HepG2 (cell line): ENCODE measurements around the gene DPM1. TPM values are rescaled to one million over a fixed set of nuclear protein-coding genes. Genes with fewer than 3 reads are reported as not detected.
A peak's percentile ranks its signal among the peaks of the same experiment; 100 is the strongest.

Experiments used
- ATAC-seq: fragments of 200-7000 bp; cut with Tn5 transposase; 3 replicates; pipeline ENCODE4 v1.9.1; 2020; ENCODE audit warnings: mild to moderate bottlenecking, moderate library complexity
- BruUV-seq: library from RNA; stranded (reverse); fragments of 400-500 nt; replicated peaks from 2 replicates; lab custom pipeline; 2021; lab: Mats Ljungman, UMichigan
- CTCF ChIA-PET: fragments of 300-600 bp; formaldehyde crosslinking; extraction: SDS; loops from one replicate; lab custom pipeline; 2021; ENCODE audit warnings: low total read pairs, inconsistent platforms, low intra/inter-chr PET ratio; lab: Yijun Ruan, JAX
- POLR2A ChIA-PET: fragments of 350-600 bp; sonication (Branson Sonifier 250); formaldehyde crosslinking; loops from one replicate; lab custom pipeline; 2020; ENCODE audit warnings: antibody characterized with exemption, inconsistent platforms; lab: Yijun Ruan, JAX
- DNase-seq: peaks from one replicate; pipeline ENCODE4 v3.0.0-alpha.2; 2015; ENCODE audit warnings: low spot score
- FAIRE-seq: peaks from 3 replicates; lab custom pipeline; 2011; peaks lifted over from hg19 to GRCh38; lab: Jason Lieb, UNC
- H2AFZ ChIP-seq: one replicate; pipeline ENCODE4 v1.6.1; 2011; ENCODE audit warnings: low read length, inconsistent platforms
- H3K27ac ChIP-seq: fragments of 300-600 bp; 3 replicates; pipeline ENCODE4 v1.8.0; 2011; ENCODE audit warnings: mixed run types, mild to moderate bottlenecking, mixed read lengths, low read length, inconsistent platforms; ENCODE audit not compliant: insufficient read depth; ENCODE audit errors: extremely low read length
- H3K27me3 ChIP-seq, 2 experiments: fragments of 200-600 bp in 1 of 2; 2 replicates in 1 of 2; 3 replicates in 1 of 2; pipeline versions ENCODE4 v1.6.0 to v1.8.0; 2011; ENCODE audit warnings: low read length in 2 of 2, mild to moderate bottlenecking in 2 of 2, moderate library complexity in 2 of 2, inconsistent platforms in 1 of 2; ENCODE audit not compliant: insufficient read depth in 2 of 2, control insufficient read depth in 1 of 2
- H3K36me3 ChIP-seq, 2 experiments: fragments of 200-600 bp in 1 of 2; replicated peaks in 1 of 2; 2 replicates in 1 of 2; 3 replicates in 1 of 2; pipeline versions ENCODE4 v1.5.1 to v1.8.0; 2011; ENCODE audit warnings: low read length in 2 of 2, inconsistent platforms in 1 of 2; ENCODE audit not compliant: insufficient read depth in 2 of 2, control insufficient read depth in 1 of 2
- H3K4me1 ChIP-seq: 2 replicates; pipeline ENCODE4 v1.5.1; 2012; ENCODE audit warnings: low read length, inconsistent platforms; ENCODE audit not compliant: insufficient read depth
- H3K4me2 ChIP-seq: 2 replicates; pipeline ENCODE4 v1.6.0; 2011; ENCODE audit warnings: low read depth, low read length, inconsistent platforms
- H3K4me3 ChIP-seq, 3 experiments: fragments of 200-600 bp in 1 of 3; sonication (generic), shearing (Covaris generic) in 1 of 3; replicated peaks in 1 of 3; 2 replicates each; pipeline ENCODE4 v1.5.1; 2011 to 2016; ENCODE audit warnings: low read length in 3 of 3, inconsistent platforms in 2 of 3, low read depth in 2 of 3, mild to moderate bottlenecking in 2 of 3, control low read depth in 1 of 3, mixed read lengths in 1 of 3; ENCODE audit not compliant: insufficient read depth in 1 of 3
- H3K79me2 ChIP-seq: one replicate; pipeline ENCODE4 v1.6.1; 2011; ENCODE audit warnings: low read length, inconsistent platforms; ENCODE audit not compliant: insufficient read depth
- H3K9ac ChIP-seq: 2 replicates; pipeline ENCODE4 v1.6.0; 2011; ENCODE audit warnings: mild to moderate bottlenecking, low read depth, low read length, inconsistent platforms; ENCODE audit not compliant: insufficient read depth
- H3K9me3 ChIP-seq: 2 replicates; pipeline ENCODE4 v1.5.1; 2012; ENCODE audit warnings: mild to moderate bottlenecking, low read length
- H4K20me1 ChIP-seq: 2 replicates; pipeline ENCODE4 v1.6.0; 2011; ENCODE audit warnings: inconsistent platforms, mild to moderate bottlenecking, low read length, moderate library complexity; ENCODE audit not compliant: insufficient read depth
- ELF1 ChIP-seq: sonication (generic); formaldehyde crosslinking; IDR thresholded peaks from 2 replicates; pipeline ENCODE4 v1.4.0; 2020; ENCODE audit warnings: missing genetic modification reagents
- GATA4 ChIP-seq: sonication (generic); IDR thresholded peaks from 2 replicates; pipeline ENCODE4 v1.6.1; 2016; ENCODE audit warnings: antibody characterized with exemption, low read depth, borderline replicate concordance
- HNRNPH1 ChIP-seq: fragments of 200-400 bp; formaldehyde crosslinking; optimal IDR thresholded peaks from 2 replicates; pipeline ENCODE3; 2017; ENCODE audit warnings: mild to moderate bottlenecking, low read depth, low read length
- NPAS2 ChIP-seq: sonication (generic); formaldehyde crosslinking; IDR thresholded peaks from 2 replicates; pipeline ENCODE4 v1.8.0; 2022; ENCODE audit warnings: mild to moderate bottlenecking, missing genetic modification reagents, borderline replicate concordance
- SPEN ChIP-seq: sonication (generic); formaldehyde crosslinking; IDR thresholded peaks from 2 replicates; pipeline ENCODE4 v1.5.1; 2020; ENCODE audit warnings: low read depth, mild to moderate bottlenecking, missing genetic modification reagents
- ZNF33B ChIP-seq: sonication (generic); formaldehyde crosslinking; IDR thresholded peaks from 2 replicates; pipeline ENCODE4 v1.5.1; 2020; ENCODE audit warnings: mild to moderate bottlenecking, missing genetic modification reagents
- ZNF530 ChIP-seq: sonication (generic); formaldehyde crosslinking; IDR thresholded peaks from 2 replicates; pipeline ENCODE4 v1.5.0; 2020; ENCODE audit warnings: low read depth, mild to moderate bottlenecking, missing genetic modification reagents
- ZNF674 ChIP-seq: sonication (generic); formaldehyde crosslinking; IDR thresholded peaks from 2 replicates; pipeline ENCODE4 v1.5.0; 2020; ENCODE audit warnings: low read depth, mild to moderate bottlenecking, missing genetic modification reagents
- ZNF839 ChIP-seq: sonication (generic); formaldehyde crosslinking; IDR thresholded peaks from 2 replicates; pipeline ENCODE4 v1.4.0; 2020; ENCODE audit warnings: missing genetic modification reagents, mild to moderate bottlenecking, borderline replicate concordance
- WGBS: methylation state at CpG from one replicate; pipeline ENCODE4 v1.1.6; 2017; ENCODE audit warnings: low lambda C conversion rate; 5-methylcytosine and 5-hydroxymethylcytosine counted together
- in situ Hi-C: cut with HindIII; loops from 2 replicates; pipeline ENCODE4 v1.10.0; 2017; ENCODE audit warnings: low pct_unique_long_range_greater_than_20kb; ENCODE audit not compliant: extremely low pct_ligation_motif_present
- intact Hi-C: fragments of 100-400 bp; cut with micrococcal nuclease; formaldehyde crosslinking; loops from one replicate; pipeline ENCODE4 v1.10.0; 2022; ENCODE audit not compliant: unreplicated experiment
- polyA plus RNA-seq, 8 experiments: library from polyadenylated mRNA; depleted of rRNA in 3 of 8; stranded (reverse) in 7 of 8; unstranded in 1 of 8; fragments of >200 nt; fragmentation: Illumina TruSeq in 4 of 8; extraction: Trizol in 4 of 8; gene quantifications; 2 replicates each; pipeline versions ENCODE4 v1.2.1 to v1.2.3, GENCODE V29; 2011 to 2016; ENCODE audit warnings: low read depth in 4 of 8, missing spikeins in 1 of 8, mixed read lengths in 1 of 8; ENCODE audit not compliant: insufficient read depth in 1 of 8
- total RNA-seq, 5 experiments: library from RNA; depleted of rRNA; stranded (reverse); fragments of >200 nt; fragmentation: Illumina TruSeq; extraction: Trizol; gene quantifications; 2 replicates each; pipeline ENCODE4 v1.2.3, GENCODE V29; 2016; ENCODE audit warnings: low read depth in 1 of 5
- TF ChIP-seq, protein P1 (sequence below): sonication (generic); formaldehyde crosslinking; IDR thresholded peaks from 2 replicates; pipeline ENCODE4 v1.8.0; 2023; ENCODE audit warnings: mild to moderate bottlenecking, missing genetic modification reagents
- TF ChIP-seq, protein P2 (sequence below): sonication (generic); formaldehyde crosslinking; IDR thresholded peaks from 2 replicates; pipeline ENCODE4 v1.5.0; 2020; ENCODE audit warnings: mild to moderate bottlenecking, missing genetic modification reagents, borderline replicate concordance

DPM1 gene
- total and polyA plus RNA-seq, 2 of the 13 experiments (the other 11 are each of a cell fraction or from before 2014, with no cell fraction given), result 83.2 to 161 TPM

DNA sequence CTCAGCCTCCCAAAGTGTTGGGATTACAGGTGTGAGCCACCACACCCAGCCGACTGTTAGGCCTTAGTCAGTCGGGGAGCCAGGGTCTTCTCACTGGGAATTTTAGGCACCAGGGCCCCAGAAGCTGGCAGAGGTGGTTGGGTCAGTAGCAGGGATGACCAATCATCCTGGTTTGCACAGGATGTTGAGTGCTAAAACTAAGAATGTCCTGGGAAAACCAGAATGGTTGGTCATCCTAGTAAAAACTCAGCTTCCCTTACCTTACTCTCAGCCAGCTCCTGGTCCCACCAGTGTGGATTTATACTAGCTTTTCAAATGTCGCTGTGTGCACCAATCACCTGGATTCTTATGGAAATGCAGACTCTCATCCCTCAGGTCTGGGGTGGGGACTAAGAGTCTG is 32.7 kb upstream of the DPM1 start:
- Histone ChIP-seq H2AFZ (no peak overlapping the region), H4K20me1 (peaks cover 4% of the 10 kb centered on the region; the same call in 1 of the 2 replicates), H3K79me2 (no peaks in the 10 kb centered on the region)
- ATAC-seq, result no peak
- BruUV-seq, result no TSS peak
- TF ChIP-seq ZNF530 (CRISPR knock-in tag), result no peak
- no peak for TF ChIP-seq ZNF33B (CRISPR knock-in tag)
- TF ChIP-seq, all 625 proteins: peak for 0
- peaks cover 0 to 12% of the 10 kb centered on the region in 2 experiments; a peak in 3 of 5 replicates for H3K27me3 ChIP-seq
- no peak overlapping the region for H3K9ac ChIP-seq
- no peak for FAIRE-seq
- no peak overlapping the region for H3K4me3 ChIP-seq
- 20% methylated on average over 3 of the region's 3 CpGs for WGBS
- DNase-seq, result no peak
- peaks cover 16% of the 10 kb centered on the region; the same call in 1 of the 2 replicates for H3K4me1 ChIP-seq
- in situ Hi-C loops, result loop anchor here (25.0 kb wide), 2 partner anchors 596 to 1096 kb away; no protein-coding TSS in a partner anchor
- CTCF ChIA-PET, result interaction anchor here (4.4 kb wide), 1 partner anchor 316 kb away, joined by 45 read pairs; no protein-coding TSS in a partner anchor
- H3K4me2 ChIP-seq, result no peak overlapping the region
- no peaks in the 10 kb centered on the region for H3K36me3 ChIP-seq
- intact Hi-C loops, result no loop called here
- H3K9me3 ChIP-seq, result no peaks in the 10 kb centered on the region
- H3K27ac ChIP-seq, result no peak overlapping the region
- POLR2A ChIA-PET, result no interaction called here

GRCh38 chr20:50987493-50988210 is 29.3 kb upstream of the DPM1 start:
- no peak overlapping the region for H3K9ac ChIP-seq
- ChIA-PET POLR2A (interaction anchor here (0.7 to 1.0 kb wide), 2 partner anchors 29 to 193 kb away, joined by 4 to 6 read pairs; partner anchors contain the start of genes BCAS4, DPM1 and MOCS3), CTCF (interaction anchor here (1.2 to 4.4 kb wide), 4 partner anchors 319 to 607 kb away, joined by 4 to 45 read pairs (median 22); no protein-coding TSS in a partner anchor)
- no peaks in the 10 kb centered on the region for H3K9me3 ChIP-seq
- WGBS, result 6% methylated on average over 13 of the region's 13 CpGs
- intact Hi-C loops (loop anchor here (1.0 to 10.0 kb wide), 6 partner anchors 233 to 637 kb away; partner anchors contain the start of gene NFATC2), in situ Hi-C loops (loop anchor here (5.0 to 25.0 kb wide), 3 partner anchors 320 to 1100 kb away; no protein-coding TSS in a partner anchor)
- peaks cover 0 to 12% of the 10 kb centered on the region in 2 experiments; a peak in 3 of 5 replicates for H3K27me3 ChIP-seq
- FAIRE-seq, result peak; percentile 95
- no peak overlapping the region for H3K27ac ChIP-seq
- H3K4me1 ChIP-seq, result peaks cover 34% of the 10 kb centered on the region
- no TSS peak for BruUV-seq
- no peaks in the 10 kb centered on the region for H3K79me2 ChIP-seq
- H2AFZ ChIP-seq, result no peak overlapping the region
- peaks cover 4% of the 10 kb centered on the region; the same call in 1 of the 2 replicates for H4K20me1 ChIP-seq
- DNase-seq, result peak; percentile 89
- H3K4me3 ChIP-seq, result no peak overlapping the region
- H3K4me2 ChIP-seq, result peak overlapping the region; percentile 47
- no peaks in the 10 kb centered on the region for H3K36me3 ChIP-seq
- ATAC-seq, result peak; percentile 90
- TF ChIP-seq GATA4 (no peak), ZNF839 (CRISPR knock-in tag) (no peak), SPEN (no peak), HNRNPH1 (no peak), NPAS2 (CRISPR knock-in tag) (no peak), ELF1 (no peak), ZNF674 (CRISPR knock-in tag) (no peak)
- TF ChIP-seq, protein P1, sequence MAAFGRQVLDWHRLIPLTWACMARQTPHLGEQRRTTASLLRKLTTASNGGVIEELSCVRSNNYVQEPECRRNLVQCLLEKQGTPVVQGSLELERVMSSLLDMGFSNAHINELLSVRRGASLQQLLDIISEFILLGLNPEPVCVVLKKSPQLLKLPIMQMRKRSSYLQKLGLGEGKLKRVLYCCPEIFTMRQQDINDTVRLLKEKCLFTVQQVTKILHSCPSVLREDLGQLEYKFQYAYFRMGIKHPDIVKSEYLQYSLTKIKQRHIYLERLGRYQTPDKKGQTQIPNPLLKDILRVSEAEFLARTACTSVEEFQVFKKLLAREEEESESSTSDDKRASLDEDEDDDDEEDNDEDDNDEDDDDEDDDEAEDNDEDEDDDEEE, result no peak
- TF ChIP-seq, protein P2, sequence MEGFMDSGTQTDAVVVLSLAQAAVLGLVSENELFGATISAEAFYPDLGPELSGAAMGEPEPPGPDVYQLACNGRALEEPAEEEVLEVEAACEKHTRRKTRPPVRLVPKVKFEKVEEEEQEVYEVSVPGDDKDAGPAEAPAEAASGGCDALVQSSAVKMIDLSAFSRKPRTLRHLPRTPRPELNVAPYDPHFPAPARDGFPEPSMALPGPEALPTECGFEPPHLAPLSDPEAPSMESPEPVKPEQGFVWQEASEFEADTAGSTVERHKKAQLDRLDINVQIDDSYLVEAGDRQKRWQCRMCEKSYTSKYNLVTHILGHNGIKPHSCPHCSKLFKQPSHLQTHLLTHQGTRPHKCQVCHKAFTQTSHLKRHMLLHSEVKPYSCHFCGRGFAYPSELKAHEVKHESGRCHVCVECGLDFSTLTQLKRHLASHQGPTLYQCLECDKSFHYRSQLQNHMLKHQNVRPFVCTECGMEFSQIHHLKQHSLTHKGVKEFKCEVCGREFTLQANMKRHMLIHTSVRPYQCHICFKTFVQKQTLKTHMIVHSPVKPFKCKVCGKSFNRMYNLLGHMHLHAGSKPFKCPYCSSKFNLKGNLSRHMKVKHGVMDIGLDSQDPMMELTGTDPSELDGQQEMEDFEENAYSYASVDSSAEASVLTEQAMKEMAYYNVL (CRISPR knock-in tag), result no peak; the same call in 1 of the 2 replicates
